Non-pigmented ciliary epithelial cell (primary cell): ENCODE results near the gene C14orf180.

Experiments
- DNase-seq: peaks from one replicate; pipeline ENCODE4 v3.0.0-alpha.2; 2010; ENCODE audit warnings: low read depth

The C14orf180 gene

DNA sequence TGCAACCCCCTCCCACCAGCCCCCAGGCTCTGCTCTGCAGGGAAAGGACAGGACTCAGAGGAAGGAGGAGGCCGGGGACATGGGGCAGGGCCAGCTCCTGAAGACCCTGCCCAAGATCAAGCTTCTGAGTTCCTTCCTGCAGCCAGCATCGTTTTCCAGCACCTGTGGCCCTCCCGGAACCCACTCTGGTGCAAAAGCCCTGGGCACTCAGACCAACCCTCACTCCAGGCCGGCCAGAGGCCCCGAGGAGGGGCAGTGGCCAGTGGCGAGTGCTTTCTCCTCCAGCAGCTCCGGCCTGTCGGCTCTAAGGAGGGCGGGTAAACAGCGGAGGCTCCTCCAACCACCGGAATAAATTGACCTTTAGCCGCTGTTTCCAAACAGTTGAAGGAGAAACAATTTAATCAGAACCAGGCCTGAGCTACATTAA, 14.2 kb downstream of the C14orf180 start:
- no peak for DNase-seq

DNA sequence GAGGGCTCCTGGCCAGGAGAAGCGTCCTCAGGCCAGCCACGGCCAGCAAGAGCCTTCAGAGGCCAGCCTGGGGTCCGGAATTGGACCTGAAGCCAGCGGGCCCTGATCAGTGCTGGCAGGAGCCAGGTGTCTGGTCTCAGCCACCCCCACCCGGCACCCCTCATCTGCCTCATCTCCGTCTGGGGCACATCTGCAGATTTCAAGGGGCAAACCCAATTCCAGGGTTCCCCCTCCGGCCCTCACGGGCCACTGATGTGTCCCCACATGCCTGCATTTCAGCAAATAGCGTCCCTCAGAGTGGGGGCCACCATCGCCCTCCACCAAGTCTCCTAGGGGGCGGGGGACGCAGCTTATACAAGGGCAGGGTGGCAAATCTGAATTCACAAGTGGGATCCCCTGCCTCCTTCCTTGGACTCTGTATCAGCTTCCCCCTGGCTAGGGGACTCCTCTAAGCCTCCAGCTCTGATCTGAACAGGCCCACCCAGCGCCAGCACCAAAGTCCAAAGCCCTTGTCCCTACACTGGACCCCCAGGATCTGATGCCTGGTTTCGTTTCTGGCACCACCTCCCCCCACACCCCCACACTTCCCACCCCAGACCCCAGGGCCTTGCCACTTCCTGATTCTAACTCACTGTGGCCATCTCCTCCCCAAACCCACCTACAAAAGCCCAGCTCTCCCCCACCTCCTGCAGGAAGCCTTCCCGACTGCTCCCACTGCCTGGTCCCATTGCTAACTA, 14.9 kb downstream of the C14orf180 start:
- no peak for DNase-seq

DNA sequence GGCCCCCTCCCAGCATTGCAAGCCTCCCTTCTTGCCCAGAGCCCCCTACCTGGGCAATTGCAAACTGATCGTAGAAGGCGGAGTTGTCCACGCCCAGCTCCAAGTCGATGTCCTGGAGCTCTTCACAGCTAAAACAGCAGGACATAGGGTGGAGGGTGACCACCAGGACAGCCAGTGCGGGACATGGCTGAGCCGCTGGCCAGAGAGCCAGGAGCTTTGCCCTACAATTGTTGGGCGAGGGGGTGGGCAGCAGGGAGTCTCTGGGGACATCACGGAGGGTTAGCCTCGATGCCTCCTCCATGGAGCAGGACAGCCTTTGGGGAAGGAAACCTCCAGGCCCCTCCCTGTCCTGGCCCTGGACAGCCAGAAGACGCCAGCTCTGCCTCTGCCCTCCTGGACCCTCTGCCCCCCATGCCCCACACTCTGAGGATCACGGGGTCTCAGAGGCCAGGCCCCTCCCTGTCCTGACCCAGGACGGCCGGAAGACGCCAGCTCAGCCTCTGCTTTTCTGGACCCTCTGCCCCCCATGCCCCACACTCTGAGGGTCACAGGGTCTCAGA, 15.6 kb downstream of the C14orf180 start:
- DNase-seq: no peak

DNA sequence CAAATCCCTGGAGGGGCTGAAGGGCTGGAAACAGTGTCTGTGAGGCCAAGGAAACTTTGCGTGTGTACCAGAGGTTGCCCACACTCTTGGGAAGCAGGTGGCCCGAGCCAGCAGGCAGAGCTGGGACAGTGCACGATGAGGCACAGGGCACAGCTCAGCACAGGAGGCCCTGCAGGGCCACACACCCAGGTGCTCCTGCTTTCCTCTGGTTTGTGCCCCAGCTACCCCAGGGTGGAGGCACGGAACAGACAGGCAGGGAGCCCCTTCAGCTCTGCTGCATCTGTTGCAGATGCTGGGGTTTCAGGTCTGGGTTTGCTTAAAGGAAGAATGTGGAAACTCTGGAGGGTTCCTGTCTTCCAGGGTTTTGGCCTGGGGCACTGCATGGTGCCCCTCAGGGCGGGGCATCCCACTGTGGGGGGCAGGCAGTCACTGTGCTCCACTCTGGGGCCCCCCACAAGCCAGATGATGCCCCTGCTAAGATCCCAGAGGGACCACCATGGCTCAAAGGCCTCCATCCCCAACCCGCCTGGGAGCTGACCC, 16.4 kb downstream of the C14orf180 start:
- no peak for DNase-seq

DNA sequence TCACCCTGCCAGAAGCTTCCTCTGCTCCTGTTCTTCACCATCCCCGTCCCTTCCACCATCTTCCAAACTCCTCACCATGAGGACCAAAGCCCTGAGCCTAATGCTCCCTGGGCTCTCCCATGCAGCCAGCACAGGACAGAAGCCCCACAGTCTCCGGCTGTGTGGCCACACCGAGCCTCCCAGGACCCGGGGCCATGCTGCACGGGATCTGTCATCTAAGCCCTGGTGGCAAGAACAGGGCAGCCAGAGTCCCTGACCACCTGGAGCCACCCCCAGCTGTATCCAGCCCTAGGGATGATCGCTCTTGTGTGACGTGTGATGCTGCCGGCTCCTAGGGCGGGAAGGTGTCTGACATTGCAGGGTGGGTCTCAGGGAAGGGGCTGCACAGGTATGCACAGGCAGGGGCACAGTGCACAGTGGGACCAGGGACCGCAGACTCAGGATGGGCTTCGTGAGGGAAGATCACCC, 16.9 kb downstream of the C14orf180 start:
- DNase-seq: no peak

DNA sequence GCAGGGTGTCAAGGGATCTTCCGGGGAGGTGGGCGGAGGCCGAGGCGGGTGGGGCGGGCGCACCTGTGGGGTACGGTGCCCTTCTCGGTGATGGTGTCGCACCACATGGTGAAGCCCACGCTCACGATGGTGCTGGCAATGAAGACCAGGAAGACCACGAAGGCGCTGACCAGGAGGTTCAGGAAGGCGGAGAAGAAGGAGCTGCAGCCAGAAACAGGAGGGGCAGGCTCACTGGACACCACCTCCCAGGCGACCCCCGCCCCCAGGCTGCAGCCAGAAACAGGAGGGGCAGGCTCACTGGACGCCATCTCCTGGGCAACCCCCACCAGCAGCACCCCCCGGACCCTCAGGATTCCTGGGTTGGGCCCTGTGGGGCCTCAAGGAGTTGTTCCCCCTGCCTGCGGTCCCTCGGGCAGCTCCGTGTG, 17.4 kb downstream of the C14orf180 start:
- no peak for DNase-seq

DNA sequence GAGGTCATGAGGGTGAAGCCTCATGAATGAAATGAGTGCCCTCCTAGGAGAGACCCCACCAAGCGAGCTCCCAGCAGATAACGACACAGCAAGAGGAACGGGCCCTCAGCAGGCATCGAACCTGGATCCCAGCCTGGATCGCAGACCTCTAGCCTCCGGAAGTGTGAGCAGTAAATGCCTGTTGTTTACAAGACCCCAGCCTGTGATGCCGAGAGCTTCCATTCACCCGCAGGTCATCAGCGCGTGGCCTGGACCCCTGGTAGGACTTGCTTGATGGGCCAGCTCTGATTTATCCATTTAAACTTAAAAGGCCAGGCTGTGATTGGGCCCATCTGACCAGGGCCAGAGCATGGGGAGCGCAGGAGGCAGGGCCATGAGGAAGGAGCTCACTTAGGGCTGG, 18.0 kb downstream of the C14orf180 start:
- DNase-seq: no peak

DNA sequence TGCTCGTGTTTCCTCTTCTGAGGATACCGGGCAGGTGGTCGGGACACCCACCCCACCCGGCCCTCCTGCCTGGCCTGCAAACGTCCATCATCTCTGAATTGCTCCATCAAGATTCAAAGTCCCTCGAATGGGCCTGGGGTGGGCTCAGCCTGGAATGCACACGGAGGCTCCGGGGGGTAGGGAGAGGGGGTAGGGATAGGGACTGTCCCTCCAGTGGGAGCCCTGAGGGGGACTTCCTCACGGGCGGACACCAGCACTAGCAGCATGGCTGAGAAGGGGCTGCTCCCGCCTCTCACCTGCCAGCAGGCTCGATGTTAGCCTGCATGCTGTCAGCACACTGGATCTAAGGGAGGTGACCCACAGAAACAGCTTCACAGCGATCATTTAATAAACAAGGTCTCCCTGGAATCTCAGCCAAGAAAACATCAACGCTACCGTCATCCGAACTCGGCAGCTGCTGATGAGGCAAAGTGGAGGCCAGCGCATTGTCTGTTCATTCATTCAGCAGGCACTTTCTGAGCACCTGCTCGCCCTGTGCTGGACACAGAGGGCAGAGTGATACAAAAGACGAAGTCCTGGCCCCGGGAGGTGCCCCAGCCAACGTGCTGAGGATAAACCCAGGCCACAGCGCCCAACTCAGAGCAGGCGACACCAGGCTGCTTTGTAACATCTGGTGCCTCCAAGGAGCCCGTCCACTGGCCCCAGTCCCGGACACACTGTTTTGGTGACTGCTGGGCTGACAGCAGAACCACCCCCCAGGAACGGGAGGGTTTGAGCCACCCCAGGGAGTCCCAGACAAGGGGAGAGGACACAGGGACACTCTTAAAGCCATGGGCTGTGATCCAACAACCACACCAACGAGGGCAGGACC, 18.7 kb downstream of the C14orf180 start:
- no peak for DNase-seq

DNA sequence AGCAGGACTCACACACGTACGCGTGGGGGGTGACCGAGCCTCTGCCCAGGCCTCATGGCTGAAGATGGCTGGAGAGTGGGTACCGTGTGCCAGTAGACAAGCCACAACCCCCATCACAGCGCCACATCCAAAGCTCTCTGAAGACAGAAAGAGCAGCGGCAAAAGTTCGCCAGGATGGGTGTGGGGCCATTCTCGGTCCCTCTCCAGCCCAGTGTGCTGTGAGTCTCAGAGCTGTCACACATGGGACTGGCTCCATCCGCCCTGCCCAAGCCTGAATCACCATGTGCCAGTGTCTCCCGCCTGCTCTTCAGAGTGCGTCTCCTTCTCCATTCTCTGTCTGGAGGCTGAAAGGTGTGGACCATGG, 19.3 kb downstream of the C14orf180 start:
- DNase-seq: no peak

DNA sequence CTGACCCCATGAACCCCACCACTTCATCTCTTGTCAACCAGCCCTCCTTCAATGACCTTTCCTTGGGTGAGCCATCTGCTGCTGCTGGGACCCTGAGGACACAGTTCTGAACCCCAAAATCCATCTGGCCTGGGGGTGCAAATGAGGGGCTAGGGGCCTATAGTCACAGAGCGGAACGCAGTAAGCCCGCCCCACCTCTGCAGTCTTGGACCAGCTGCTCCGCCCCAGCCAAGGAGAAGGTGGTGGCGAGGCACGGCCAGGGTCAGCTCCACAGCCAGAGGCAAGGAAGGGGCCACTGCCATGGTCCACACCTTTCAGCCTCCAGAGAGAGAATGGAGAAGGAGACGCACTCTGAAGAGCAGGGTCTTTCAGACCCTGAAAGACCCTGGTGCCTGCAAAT, 19.9 kb downstream of the C14orf180 start:
- DNase-seq: no peak

DNA sequence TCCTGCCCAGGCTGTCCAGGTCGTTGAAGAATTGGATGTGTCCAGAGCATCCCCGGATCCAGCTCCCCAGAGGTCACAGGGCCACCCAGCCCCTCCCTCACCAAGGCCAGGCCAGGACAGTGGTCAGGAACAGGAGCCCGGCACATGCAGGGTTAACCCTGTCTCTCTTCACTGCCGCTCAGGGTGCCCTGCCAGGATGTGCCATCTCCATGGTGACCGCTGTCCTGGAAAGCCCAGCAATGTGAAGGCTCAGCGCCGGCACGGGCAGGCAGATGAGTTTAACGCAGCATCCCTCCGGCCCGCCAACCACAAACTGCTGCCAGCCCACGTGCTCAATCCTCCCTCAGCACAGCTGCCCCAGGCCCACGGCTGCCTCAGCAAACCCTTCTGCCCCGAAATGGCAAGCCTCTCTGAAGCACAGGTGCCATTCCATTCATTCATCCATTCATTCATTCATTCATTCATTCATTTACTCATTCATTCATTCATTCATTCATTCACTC, 20.6 kb downstream of the C14orf180 start:
- DNase-seq: no peak

DNA sequence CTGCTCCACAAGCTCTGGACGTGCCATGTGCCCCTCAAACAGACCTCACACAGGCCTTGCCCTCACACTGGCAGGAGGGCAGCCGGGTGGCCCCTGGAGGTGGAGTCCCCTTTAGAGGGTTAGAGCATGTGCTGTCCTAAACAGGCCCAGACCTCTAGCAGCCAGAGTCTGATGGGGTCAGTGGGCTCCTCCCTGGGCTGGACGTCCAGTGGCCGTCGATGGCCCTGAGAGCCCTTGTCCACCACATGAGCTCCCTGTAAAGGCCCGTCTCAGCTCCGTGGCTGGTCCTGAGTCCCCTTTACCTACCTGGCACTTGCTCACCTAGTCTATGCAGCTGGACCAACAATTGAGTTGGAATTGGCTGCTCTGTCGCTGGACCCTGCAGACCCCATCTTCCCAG, 21.2 kb downstream of the C14orf180 start:
- DNase-seq: no peak

DNA sequence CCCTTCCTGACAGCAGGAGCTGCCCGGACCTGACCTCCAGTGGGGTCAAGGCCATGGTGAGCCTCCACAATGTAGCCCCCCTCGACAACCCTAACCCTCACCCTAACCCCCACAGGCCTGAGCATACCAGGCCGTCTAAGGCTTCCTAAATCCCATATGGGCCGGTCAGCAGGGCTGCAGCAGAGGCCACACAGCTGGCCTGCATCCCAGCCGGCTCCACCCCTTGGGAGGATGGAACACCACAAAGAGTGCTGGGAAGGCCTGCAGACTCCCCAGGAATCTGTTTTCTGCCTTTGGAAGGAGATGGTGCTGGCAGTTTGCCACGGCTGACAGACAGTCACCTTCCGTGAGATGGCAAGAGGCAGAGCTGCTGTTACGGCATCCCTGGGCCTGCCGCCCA, 22.2 kb downstream of the C14orf180 start:
- DNase-seq: no peak

DNA sequence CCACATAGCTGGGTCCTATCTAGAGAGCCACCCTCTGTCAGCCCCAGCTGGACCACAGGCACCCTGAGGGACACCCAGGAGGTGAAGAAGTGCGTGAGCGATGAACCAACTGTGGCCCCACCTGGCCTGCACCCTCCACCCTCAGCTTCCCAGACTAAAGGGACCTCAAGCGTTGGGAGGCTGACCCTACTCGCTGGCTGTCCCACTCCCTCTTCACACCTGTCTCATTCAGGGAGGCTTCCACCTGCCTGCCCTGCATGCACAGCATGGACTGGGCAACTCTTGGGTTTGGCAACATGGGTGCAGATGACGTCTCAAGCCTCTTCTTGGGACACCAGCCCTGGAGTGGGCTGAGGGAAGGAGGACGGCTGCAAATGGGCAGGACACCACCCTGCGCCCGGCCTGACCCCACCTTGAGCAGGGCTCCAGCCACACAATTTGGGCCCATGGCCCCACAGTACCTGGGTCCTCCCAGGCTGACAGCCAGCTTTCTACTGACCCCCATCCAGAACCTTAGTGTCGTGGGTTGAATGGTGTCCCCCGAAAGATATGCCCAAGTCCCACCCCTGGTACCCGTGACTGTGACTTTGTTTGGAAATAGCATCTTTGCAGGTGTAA, 22.9 kb downstream of the C14orf180 start:
- no peak for DNase-seq

DNA sequence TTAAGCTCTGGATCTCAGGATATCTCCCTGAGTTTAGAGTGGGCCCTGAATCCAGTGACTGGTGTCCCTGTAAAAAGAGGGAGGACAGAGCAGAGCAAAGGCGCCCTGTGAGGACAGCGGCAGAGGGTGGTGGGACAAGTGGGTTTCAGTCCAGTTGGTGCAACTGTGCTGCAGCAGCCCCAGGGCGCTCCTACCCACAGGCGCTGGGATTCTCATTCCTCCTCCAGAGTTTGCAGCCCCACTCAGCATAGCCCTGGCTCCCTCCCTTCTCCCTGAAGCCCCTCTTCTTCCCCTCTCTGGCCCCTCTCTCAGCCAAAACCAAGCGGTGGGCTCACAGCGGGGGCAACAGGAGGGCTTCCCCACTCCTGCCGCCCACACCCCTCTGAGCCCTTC, 23.4 kb downstream of the C14orf180 start:
- DNase-seq: no peak

DNA sequence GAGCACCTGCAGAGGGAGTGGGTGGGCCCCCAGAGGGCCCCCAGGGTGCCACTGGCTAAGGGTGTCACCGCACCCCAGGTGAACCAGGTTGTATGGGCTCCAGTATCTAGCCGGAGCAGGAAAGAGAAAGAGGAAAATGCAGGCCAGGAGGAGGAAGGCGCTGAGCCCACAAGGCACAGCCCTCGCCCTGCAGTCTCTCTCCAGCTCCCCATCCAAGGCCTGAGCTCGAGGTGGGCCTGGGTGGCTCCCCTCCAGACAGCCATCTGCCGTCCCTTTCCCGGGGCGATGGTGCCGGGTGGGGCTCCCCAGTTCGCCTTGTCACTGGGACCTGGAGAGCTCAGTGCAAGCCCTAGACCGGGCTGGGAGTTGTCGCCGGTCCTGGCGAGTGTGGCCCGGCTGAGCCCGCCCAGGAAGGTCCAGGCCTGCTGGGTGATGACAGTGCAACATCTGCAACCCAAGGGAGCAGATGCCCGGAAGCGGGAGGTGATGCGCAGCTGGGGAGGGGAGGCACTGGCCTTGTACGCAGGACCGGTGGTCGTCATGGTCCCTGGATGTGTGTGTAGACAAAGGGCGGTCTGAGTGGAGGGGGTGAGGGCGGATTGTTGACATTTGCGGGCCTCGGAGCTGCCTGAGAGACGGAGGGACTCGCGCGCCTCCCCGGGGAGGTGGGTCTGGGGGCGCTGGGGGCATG, 24.3 kb downstream of the C14orf180 start:
- no peak for DNase-seq

DNA sequence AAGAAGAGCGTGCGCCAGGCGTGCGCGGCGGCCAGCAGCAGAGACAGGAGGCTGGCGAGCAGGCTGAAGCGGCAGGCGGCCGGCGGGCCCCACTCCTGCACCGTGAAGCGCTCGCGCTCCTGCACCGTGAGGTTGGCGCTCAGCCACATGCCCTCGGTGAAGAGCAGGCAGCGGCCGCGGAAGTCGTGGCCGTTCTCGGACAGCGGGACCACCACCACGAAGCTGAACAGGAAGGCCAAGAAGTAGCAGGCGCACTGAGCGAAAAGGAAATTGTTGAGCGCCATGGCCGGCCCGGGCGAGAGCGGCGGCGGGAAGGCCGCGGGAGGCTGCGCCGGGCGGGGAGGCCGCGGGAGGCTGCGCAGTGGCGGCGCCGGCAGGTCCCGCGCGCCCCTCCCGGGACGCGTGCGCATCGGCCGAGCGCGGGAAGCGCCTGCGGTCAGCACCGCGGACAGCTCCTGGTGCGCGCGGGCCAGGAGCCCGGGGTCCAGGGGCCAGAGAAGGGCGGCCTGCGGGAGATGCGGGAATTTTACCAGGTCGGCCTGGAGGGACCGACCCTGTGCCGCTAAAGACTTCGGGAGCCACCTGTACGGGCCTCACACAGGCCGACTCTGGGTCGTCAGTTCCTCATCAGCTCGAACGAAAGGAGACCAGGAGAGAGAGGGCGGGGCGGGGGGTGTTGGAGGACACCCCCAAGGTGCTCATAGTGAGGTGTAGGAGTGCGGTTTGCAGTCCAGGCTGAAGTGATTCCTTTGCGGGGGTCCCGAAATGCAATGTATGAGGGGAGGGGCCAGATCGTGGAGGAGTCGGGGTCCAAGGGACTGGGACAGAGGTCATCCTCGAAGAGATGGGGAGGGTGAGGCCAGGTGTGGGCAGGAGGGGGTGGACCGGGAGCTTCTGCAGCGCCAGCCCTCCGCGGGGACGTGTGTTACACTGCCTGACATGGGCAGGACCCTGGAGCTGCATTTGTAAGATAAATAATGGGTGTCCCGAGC, 25.2 kb downstream of the C14orf180 start, which contains the start of gene TMEM179:
Gene TMEM179 (minus strand): TSS at position 315 of the 992 bp plus-strand sequence. CDS start 31 bp downstream, at position 284.
- no peak for DNase-seq

DNA sequence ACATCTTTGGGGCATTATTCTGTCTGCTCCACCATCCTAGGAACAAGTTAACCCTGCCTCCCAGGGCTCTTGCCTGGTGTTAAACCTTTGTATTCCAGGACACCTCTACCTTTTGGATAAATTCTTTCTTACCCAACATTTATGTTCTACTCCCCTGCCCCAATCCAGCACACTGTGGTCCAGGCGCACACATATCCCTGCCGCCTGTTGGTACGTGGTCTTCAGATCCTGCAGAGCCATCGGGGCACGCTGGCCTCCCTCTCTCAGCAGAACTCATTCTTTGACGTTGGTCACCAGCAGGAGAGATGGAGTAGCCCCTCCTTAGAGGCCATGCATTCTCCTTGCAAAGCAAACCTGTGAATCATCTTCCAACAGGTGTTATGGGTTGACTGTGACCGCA, 30.1 kb downstream of the C14orf180 start:
- no peak for DNase-seq

DNA sequence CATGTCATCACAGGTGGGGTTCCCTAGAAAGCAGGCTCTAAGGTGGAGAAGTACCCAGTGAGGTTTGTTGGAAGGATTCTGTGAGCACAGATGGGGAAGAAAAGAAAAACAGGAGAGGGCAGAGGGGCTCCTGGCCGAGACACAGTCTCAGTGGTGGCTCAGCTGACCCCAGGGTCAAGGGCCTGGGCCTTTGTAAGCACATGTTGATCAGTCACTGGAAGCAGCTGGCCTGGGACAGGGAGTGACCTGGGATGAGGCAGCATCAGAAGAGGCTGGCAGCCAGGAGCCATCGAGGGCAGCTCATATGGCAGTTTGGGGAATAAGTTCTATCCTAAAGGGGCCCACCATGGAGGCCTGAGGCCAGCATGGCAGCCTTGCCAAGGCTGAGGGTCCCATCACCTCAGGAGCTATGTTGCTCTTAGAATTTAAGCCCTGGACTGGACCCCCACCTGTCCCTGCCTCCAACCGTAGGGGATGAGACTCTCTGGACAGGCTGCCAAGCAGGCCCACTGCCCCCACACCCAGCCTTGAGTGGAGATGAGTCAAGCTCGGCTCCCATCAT, 31.3 kb downstream of the C14orf180 start:
- DNase-seq: no peak

DNA sequence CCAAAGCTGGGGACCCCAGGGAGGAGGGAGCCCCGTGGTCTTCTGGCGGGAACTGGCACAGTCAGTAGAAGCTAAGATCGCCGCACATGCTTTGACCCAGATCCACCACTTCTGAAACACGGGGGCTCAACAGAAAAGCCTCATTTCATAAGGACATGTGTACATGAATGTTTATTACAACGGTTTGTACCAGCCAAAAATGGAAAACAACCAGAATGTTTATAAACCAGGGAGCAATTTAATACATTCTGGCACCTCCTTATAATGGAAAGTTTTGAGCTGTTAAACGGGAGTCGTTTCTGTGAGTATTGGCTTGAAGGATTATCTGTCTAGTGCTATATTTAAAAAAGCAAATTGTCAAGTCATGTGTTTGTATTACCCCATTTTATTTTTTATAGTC, 32.3 kb downstream of the C14orf180 start:
- no peak for DNase-seq
